GM19328 (cell line): Measurements from ENCODE around the gene PKP3.
"Not testable (repeated sequence)": the region's sequence is repeated elsewhere in the genome, so short reads cannot be mapped to it uniquely, and the experiment has no call there.

Source experiments
- ATAC-seq: cut with Tn5 transposase; IDR thresholded peaks from one replicate; pipeline ENCODE4 v1.9.1; 2021; ENCODE audit warnings: mild to moderate bottlenecking, moderate library complexity; ENCODE audit not compliant: unreplicated experiment

The PKP3 gene

GRCh38 chr11:362642-363442 lies 31.2 kb upstream of the PKP3 start:
- ATAC-seq = no peak

GRCh38 chr11:363443-363805 lies 30.6 kb upstream of the PKP3 start:
- ATAC-seq = not testable (repeated sequence)

- no peak for ATAC-seq
Observed at GRCh38 chr11:363948-364761, 29.9 kb upstream of the PKP3 start.

GRCh38 chr11:364991-365725 lies 28.9 kb upstream of the PKP3 start:
- ATAC-seq = no peak

- ATAC-seq = no peak
Observed at GRCh38 chr11:365831-366230, 28.2 kb upstream of the PKP3 start.

GRCh38 chr11:367956-368413 lies 26.0 kb upstream of the PKP3 start:
- no peak for ATAC-seq

GRCh38 chr11:368414-369335 lies 25.3 kb upstream of the PKP3 start:
- no peak for ATAC-seq

GRCh38 chr11:369336-370018 lies 24.5 kb upstream of the PKP3 start, which contains the start of gene B4GALNT4:
Gene B4GALNT4 (plus strand): TSS chr11:369499. CDS start chr11:369804, 305 bp downstream.
- ATAC-seq = no peak

GRCh38 chr11:370070-370941 lies 23.7 kb upstream of the PKP3 start:
- ATAC-seq = no peak

GRCh38 chr11:371051-371450 lies 23.0 kb upstream of the PKP3 start:
- no peak for ATAC-seq

- no peak for ATAC-seq
Observed at GRCh38 chr11:371716-372590, 22.1 kb upstream of the PKP3 start.

GRCh38 chr11:372809-373715 lies 20.9 kb upstream of the PKP3 start:
- no peak for ATAC-seq

GRCh38 chr11:373716-374551 lies 20.1 kb upstream of the PKP3 start:
- no peak for ATAC-seq

- no peak for ATAC-seq
Observed at GRCh38 chr11:375065-376025, 18.7 kb upstream of the PKP3 start.
